ENCODE measurements around the gene APCS.

DNA sequence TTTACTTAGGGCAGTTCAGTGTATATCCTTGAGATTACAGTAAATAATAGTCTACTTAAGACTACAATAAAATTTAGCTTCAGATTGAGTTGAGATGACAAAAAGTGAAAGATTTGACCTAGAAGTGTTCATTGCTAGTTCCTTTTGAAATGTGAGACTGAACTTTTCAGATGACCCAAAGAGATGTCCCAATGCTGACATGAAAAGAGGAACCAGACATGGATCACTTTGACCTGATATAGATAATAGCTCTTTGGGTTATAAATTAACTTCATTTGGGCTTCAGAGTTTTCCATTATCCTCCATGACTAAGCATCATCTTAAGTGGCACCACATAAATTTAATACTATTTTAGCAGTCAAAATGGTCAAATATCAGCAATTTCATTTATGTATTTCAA, 26.1 kb upstream of the APCS start:
- TF ChIP-seq CTCF (IDR thresholded peaks at IDR 0.05) (no peak), POLR2A (IDR thresholded peaks at IDR 0.05) (no peak)
